Transverse colon (tissue), 3 donors: ENCODE measurements around the gene PIK3CD.

Source experiments
- EP300 ChIP-seq: sonication (generic); formaldehyde crosslinking; IDR thresholded peaks from one replicate; pipeline ENCODE4 v1.6.1; 2017; ENCODE audit warnings: antibody characterized with exemption, low read depth
- POLR2A ChIP-seq: fragments of 450-650 bp; IDR thresholded peaks from one replicate; pipeline ENCODE4 v1.6.1; 2016; ENCODE audit warnings: antibody characterized with exemption, mild to moderate bottlenecking, moderate library complexity
- TF ChIP-seq, protein P1 (sequence below), 5 experiments: fragments of 200-600 bp in 3 of 5; fragments of 450-650 bp in 2 of 5; sonication (generic) in 3 of 5; IDR thresholded peaks; 1 replicate in 2 of 5; 2 replicates in 3 of 5; pipeline ENCODE4 v1.5.1; 2016 to 2017; ENCODE audit warnings: antibody characterized with exemption in 5 of 5, inconsistent platforms in 3 of 5, mild to moderate bottlenecking in 2 of 5, moderate library complexity in 1 of 5

DNA sequence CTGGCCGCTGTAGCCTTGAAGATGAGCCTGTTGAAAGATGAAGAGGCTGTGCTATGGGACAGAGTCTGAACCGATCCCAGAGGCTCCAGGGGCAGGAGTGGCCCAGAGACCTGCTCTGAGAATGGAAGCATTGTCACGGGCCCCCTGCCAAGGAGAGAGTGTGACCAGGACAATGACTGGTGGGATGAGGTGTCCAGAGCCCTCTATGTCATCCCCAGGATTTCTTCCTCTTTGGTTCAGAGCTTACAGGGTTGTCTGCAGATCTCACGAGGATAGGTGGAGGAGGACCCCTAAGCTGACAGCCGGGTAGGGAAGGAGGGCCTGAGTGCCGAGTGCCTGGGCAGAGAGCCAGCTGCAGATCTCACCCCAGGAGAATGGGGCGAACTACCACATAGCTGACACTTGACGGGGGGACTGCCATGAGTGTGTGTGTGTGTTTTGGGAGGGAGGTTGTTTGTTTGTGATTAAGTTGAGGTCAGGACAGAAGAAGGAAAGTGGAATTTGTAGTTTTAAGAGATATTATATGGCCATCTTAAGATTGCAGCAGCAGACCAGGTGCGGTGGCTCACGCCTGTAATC is 25.4 kb downstream of the PIK3CD start:
- TF ChIP-seq, protein P1, sequence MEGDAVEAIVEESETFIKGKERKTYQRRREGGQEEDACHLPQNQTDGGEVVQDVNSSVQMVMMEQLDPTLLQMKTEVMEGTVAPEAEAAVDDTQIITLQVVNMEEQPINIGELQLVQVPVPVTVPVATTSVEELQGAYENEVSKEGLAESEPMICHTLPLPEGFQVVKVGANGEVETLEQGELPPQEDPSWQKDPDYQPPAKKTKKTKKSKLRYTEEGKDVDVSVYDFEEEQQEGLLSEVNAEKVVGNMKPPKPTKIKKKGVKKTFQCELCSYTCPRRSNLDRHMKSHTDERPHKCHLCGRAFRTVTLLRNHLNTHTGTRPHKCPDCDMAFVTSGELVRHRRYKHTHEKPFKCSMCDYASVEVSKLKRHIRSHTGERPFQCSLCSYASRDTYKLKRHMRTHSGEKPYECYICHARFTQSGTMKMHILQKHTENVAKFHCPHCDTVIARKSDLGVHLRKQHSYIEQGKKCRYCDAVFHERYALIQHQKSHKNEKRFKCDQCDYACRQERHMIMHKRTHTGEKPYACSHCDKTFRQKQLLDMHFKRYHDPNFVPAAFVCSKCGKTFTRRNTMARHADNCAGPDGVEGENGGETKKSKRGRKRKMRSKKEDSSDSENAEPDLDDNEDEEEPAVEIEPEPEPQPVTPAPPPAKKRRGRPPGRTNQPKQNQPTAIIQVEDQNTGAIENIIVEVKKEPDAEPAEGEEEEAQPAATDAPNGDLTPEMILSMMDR (IDR thresholded peaks at IDR 0.05) = no peak
- TF ChIP-seq POLR2A (no peak), EP300 (no peak)
